Stimulated activated naive B cell treated with anti-CD40 and anti-IgM and Interleukin-4, amounts not matched to agents 10 μg/mL and 1 μg/mL and 100 μg/mL, for 72 hours (primary cell): ENCODE data around the gene FADS6.

Experiments used
- ATAC-seq, 2 donors: fragments of 150-1000 bp; cut with Tn5 transposase; replicated peaks; 2 replicates each; pipeline ENCODE4 v1.10.0; 2021; ENCODE audit warnings: moderate library complexity in 1 of 2
- DNase-seq: peaks from one replicate; pipeline ENCODE4 v3.0.0; 2021
- H3K27ac Mint-ChIP-seq: one replicate; pipeline ENCODE4 v1.8.0; 2022; ENCODE audit warnings: mild to moderate bottlenecking, mixed read lengths
- H3K27me3 Mint-ChIP-seq, 2 donors: one replicate each; pipeline ENCODE4 v1.8.0; 2022; ENCODE audit warnings: mixed read lengths in 2 of 2
- H3K36me3 Mint-ChIP-seq, 2 donors: one replicate each; pipeline ENCODE4 v1.8.0; 2022; ENCODE audit warnings: mixed read lengths in 2 of 2, mild to moderate bottlenecking in 1 of 2
- H3K4me1 Mint-ChIP-seq, 2 donors: one replicate each; pipeline ENCODE4 v1.8.0; 2022; ENCODE audit warnings: mixed read lengths in 2 of 2, mild to moderate bottlenecking in 1 of 2
- H3K4me3 Mint-ChIP-seq, 2 donors: one replicate each; pipeline ENCODE4 v1.8.0; 2022; ENCODE audit warnings: mild to moderate bottlenecking in 2 of 2, mixed read lengths in 2 of 2, moderate library complexity in 1 of 2
- H3K9me3 Mint-ChIP-seq, 2 donors: one replicate each; pipeline ENCODE4 v1.8.0; 2022; ENCODE audit warnings: mixed read lengths in 2 of 2, mild to moderate bottlenecking in 1 of 2

The FADS6 gene, protein sequence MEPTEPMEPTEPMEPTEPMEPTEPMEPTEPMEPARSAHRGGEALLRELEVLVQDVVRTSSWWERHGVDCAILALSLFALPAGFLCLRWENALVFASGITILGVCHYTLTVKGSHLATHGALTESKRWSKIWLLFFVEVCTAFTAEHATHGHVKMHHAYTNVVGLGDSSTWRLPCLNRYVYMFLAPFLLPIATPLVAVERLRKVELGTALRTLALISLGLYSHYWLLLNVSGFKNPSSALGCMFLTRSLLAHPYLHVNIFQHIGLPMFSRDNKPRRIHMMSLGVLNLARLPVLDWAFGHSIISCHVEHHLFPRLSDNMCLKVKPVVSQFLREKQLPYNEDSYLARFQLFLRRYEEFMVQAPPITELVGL

DNA sequence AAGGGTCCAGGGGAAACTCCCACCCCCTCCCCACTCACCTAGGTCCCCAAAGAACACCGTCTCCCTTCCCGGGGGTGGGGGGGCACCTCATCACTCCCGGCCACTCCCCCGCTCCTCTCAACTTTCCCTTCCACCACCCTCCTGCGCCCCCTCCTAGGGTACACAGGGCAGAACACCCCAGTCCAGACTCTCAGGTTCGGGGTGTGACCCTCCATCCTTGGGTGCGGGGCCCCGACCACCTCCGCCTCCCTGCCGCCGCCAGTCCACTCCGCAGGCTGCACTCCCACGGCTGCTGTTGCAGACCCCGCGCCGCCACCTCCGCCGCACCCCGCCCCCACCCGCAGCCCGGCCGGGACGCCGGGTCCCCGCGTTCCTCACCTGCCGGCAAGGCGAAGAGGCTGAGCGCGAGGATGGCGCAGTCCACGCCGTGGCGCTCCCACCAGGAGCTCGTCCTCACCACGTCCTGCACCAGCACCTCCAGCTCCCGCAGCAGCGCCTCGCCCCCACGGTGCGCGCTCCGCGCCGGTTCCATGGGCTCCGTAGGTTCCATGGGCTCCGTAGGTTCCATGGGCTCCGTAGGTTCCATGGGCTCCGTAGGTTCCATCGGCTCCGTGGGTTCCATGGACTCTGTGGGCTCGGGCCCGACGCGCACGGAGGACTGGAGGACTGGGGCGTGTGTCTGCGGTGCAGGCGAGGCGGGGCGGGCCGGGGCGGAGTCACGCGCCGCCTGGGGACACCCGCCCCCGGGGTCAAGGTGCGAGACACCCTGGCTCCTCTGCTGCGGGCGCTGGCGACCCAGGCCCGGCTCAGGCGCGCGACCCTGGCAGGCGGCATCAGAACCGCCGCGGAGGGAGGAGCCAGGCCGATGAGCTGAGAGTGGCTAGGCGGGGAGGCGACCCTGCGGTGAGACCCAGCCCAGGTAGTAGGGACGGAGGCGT, at the start of gene FADS6:
FADS6 (minus strand) TSS at position 660 of the 938 bp plus-strand sequence; CDS start at position 622, 38 bp downstream.
- Mint-ChIP-seq H3K27me3 (peaks cover 55 to 74% of the 10 kb centered on the region in 2 donors), H3K36me3 (no peaks in the 10 kb centered on the region), H3K4me3 (peak within 1 kb of the TSS; percentile 71 to 78), H3K9me3 (no peaks in the 10 kb centered on the region), H3K27ac (no peak within 1 kb of the TSS), H3K4me1 (peaks cover 5 to 14% of the 10 kb centered on the region in 2 donors)
- DNase-seq = no peak
- peak; percentile 27 to 45 for ATAC-seq

DNA sequence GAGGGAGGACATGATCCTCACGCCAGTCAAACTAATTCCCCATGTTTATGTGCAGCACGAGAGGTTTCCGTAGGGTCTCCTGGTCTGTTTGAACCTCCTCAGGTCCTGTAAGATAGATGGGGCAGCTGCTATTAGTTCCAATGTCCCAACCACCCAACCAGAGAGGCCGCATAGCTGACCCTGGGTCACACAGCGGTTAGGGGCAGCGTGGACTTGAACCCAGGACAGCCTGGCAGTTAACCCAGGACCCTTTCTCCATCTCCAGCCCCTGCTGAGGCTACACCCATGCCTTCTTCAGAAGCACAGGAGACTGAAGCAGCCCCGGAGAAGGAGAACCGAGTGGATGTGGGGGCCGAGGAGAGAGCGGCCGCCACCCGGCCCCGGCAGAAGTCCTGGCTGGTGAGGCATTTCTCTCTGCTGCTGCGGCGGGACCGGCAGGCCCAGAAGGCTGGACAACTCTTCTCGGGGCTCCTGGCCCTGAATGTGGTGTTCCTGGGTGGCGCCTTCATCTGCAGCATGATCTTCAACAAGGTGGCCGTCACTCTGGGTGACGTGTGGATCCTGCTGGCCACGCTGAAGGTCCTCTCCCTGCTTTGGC, 47.8 kb upstream of the FADS6 start:
- Mint-ChIP-seq H3K27me3 (peaks cover 58 to 72% of the 10 kb centered on the region in 2 donors), H3K27ac (no peak overlapping the region), H3K4me3 (no peak overlapping the region), H3K9me3 (no peaks in the 10 kb centered on the region), H3K4me1 (peaks cover 0 to 5% of the 10 kb centered on the region in 2 donors), H3K36me3 (peaks cover 0 to 3% of the 10 kb centered on the region in 2 donors)
- DNase-seq = no peak
- no peak for ATAC-seq

DNA sequence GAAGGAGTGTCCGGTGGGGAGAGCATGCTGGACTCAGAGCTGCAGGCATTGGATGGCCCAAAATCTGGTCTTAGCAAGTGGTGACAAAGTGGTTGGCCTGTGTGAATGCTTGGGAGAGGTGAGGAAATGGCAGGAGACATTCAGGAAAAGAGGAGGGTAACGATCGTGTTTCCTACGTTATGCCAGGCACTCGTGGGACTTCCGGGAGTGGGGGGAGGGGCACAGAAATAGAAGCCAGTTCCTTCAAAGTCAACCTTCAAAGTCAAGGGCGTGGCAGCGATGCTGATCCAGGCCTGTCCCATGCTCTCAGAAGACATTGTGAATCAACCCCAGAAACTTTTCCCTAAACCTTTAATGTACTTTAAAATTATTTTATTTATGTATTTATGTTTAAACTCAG, 46.1 kb upstream of the FADS6 start:
- ATAC-seq = no peak
- DNase-seq = no peak
- Mint-ChIP-seq H3K9me3 (no peaks in the 10 kb centered on the region), H3K27me3 (peaks cover 61 to 69% of the 10 kb centered on the region in 2 donors), H3K4me1 (peaks cover 0 to 3% of the 10 kb centered on the region in 2 donors), H3K4me3 (no peak overlapping the region), H3K36me3 (peaks cover 0 to 3% of the 10 kb centered on the region in 2 donors), H3K27ac (no peak overlapping the region)

DNA sequence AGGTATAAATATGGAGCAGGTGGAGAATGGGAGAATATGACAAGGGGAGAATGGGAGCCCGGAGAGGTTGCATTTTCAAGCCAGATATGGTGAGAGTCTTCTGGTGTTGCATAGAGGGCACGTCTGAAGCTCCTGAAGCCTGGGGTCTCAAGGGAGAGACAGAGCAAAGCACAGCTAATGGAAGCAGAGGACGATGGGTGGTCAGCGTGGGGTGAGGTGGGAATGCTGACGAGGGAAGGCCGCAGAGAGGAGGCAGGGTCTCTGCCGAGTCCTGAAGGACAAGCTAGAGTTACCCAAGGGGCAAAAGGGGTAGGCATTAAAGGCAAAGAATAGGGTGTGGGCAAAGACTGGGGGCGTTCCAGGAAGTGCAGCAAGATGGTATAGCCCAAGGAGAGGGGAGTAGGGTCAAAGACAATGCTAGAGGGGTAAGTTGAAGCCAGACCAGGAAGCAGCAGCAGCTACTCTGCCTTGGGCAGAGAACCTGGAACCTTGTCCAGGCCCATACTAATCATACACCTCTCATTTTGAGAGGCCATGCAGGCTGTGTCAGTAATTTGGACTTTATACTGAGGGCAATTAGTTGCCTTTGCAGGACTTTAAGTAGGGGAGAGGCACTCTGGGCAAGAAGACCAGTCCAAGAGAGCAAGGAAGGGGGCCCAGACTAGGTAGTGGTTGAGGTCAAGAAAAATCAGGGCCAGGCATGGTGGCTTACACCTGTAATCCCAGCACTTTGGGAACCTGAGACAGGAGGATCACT, 44.9 kb upstream of the FADS6 start:
- Mint-ChIP-seq H3K36me3 (peaks cover 0 to 3% of the 10 kb centered on the region in 2 donors), H3K27ac (no peak overlapping the region), H3K27me3 (peaks cover 65 to 73% of the 10 kb centered on the region in 2 donors), H3K4me3 (no peak overlapping the region), H3K4me1 (peaks cover 0 to 3% of the 10 kb centered on the region in 2 donors), H3K9me3 (no peaks in the 10 kb centered on the region)
- ATAC-seq = no peak
- no peak for DNase-seq

DNA sequence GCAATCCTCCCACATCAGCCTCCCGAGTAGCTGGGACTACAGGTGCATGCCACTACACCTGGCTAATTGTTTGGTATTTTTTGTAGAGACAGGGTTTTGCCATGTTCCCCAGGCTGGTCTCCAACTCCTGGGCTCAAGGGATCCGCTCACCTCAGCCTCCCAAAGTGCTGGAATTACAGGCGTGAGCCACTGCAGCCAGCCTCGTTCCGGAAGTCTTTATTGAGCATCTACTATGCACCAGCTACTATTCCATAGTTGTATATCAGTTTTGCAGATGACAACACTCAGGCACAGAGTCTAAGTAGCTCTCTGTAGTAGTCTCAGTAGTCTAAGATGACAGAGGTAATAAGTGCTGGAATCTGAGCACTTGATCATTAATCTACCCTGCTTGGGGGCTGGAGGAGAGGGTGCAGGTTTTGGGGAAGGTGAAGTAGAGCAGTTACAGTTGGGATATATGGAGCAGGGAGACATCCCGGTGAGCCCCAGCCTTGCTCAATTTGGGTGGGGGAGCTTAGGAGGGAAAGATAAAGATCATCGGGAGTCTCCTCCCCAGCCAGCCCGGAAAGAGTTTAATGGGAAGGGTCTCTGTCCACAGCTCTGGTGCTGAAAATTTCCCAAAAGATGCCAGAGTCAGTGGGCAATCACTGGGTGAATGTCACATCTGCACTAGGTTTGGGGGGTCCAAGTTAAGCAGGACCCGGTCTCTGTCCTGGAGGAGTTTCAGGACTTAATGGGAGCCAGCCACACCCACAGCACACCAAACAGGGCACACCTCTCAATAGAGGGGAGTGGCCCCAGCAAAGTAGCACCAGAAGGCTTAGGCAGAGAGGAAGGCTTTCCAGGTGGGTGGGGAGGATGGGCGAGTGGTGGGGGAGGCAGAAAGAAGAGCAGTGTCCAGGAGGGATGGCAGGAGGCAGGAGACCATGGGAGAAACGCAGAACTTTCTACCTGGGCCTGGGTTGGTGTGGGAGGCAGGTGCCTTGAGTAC, 43.9 kb upstream of the FADS6 start:
- Mint-ChIP-seq H3K4me3 (no peak overlapping the region), H3K36me3 (peaks cover 0 to 3% of the 10 kb centered on the region in 2 donors), H3K4me1 (peaks cover 0 to 3% of the 10 kb centered on the region in 2 donors), H3K9me3 (no peaks in the 10 kb centered on the region), H3K27me3 (peaks cover 68 to 77% of the 10 kb centered on the region in 2 donors), H3K27ac (no peak overlapping the region)
- DNase-seq (no peak), ATAC-seq (no peak)

DNA sequence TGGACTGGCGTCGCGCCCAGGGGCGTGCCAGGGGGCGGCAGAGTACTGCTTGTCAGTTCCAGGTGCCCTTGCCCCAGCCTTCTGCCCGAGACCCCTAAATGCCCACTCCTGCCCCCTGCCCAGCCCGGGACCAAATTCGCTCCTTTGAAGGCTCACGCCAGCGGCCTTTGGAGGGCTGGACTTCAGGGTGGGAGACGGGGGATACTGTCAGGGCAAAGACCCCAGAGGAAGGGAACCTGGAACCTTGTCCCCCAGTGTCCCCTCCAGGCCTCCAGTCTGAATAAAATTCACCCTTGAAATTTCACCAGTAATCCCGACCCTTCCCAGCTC, 43.0 kb upstream of the FADS6 start:
- Mint-ChIP-seq H3K27ac (no peak overlapping the region), H3K4me1 (peaks cover under 1 to 3% of the 10 kb centered on the region in 2 donors), H3K4me3 (no peak overlapping the region), H3K36me3 (peaks cover 0 to 3% of the 10 kb centered on the region in 2 donors), H3K27me3 (peaks cover 67 to 78% of the 10 kb centered on the region in 2 donors), H3K9me3 (no peaks in the 10 kb centered on the region)
- no peak for ATAC-seq
- no peak for DNase-seq

DNA sequence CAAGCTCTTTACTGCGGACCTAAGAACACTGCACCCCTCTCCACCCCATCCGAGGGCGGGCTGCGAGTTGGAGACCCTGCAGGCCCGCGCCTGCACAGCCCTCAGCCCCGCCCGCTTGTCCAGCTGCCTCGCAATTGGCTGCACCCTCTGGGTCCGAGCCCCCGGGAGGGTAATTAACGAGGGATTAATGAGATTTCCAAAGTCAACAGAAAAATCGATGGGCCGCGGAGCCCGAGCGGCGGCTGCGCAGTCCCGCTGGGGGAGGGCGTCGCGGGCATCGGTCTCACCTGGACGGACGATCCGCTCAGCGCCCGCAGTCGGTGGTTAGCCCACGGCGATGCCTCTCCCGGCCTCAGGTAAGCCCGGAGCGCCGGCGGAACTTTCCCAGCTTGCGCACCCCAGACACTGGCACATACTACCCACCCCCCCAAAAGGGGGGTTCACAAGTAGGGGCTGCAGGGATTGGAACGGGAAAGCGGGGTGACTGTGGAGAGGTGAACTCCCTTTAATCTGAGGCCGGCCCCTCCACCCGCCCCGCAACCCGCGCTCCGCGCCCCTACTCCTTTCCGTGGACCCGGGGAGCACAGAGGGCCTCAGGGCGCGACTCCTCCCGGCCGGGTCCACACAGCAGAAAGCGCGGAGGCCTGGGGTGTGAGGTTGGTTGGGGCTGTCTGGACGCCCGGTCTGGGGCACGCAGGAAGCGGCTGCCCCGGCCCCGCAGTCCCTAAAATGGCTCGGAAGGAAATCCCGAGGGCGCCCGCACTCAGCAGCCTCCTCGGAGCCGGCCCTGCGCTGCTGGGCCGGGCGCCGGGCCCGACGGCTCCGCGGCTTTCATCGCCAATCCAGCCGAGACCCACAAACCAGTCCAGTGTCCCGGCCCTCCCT, 42.4 kb upstream of the FADS6 start, which contains the start of gene OTOP3:
OTOP3 (plus strand) TSS at position 314 of the 885 bp plus-strand sequence; CDS start at position 338, 24 bp downstream.
- ATAC-seq = no peak

DNA sequence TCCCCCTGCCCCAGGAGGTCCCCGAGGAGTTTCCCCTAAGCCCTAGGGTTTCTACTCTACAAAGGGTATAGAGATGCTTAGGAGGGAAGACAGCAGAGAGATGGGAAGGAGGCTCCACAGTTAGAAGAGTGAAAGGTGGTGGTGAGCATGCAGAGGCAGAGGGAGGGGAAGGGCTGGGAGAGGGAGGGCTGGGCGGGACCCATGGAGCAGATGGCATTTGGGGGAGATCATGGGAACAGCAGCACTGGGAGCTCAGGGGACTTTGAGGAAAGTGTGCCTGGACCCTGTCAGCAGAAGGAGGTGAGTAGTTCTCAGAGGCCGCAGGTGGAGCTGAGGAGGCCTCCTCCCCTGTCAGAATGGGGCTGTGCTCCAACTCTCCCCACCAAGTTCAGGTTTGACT, 41.6 kb upstream of the FADS6 start:
- Mint-ChIP-seq H3K27me3 (peaks cover 75 to 87% of the 10 kb centered on the region in 2 donors), H3K27ac (no peak overlapping the region), H3K4me3 (no peak overlapping the region)

More for the DNA sequence above, 42.4 kb upstream of the FADS6 start, which contains the start of gene OTOP3:
- peaks cover 70 to 83% of the 10 kb centered on the region in 2 donors for H3K27me3 Mint-ChIP-seq
- no peak within 1 kb of the TSS for H3K27ac Mint-ChIP-seq
- H3K4me3 Mint-ChIP-seq = no peak within 1 kb of the TSS
- peaks cover 5 to 6% of the 10 kb centered on the region in 2 donors for H3K4me1 Mint-ChIP-seq
- DNase-seq = no peak
- peaks cover 0 to 3% of the 10 kb centered on the region in 2 donors for H3K36me3 Mint-ChIP-seq
- H3K9me3 Mint-ChIP-seq = no peaks in the 10 kb centered on the region

DNA sequence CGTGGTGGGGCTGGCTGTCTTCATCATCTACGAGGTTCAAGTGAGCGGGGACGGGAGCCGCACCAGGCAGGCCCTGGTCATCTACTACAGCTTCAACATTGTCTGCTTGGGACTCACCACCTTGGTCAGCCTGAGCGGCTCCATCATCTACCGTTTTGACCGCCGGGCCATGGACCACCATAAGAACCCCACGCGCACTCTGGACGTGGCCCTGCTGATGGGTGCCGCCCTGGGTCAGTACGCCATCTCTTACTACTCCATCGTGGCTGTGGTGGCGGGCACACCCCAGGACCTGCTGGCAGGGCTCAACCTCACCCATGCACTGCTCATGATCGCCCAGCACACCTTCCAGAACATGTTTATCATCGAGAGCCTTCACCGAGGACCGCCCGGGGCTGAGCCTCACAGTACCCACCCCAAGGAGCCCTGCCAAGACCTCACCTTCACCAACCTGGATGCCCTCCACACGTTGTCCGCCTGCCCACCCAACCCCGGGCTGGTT, 37.2 kb upstream of the FADS6 start:
- H3K27ac Mint-ChIP-seq = no peak overlapping the region
- H3K4me3 Mint-ChIP-seq = no peak overlapping the region
- H3K36me3 Mint-ChIP-seq = peaks cover 0 to 1% of the 10 kb centered on the region in 2 donors
- H3K27me3 Mint-ChIP-seq = peaks cover 70 to 90% of the 10 kb centered on the region in 2 donors
- no peak for ATAC-seq
- H3K4me1 Mint-ChIP-seq = peaks cover 5 to 6% of the 10 kb centered on the region in 2 donors
- no peak for DNase-seq
- no peaks in the 10 kb centered on the region for H3K9me3 Mint-ChIP-seq

More for the DNA sequence above, 41.6 kb upstream of the FADS6 start:
- ATAC-seq (no peak), DNase-seq (no peak)
- no peaks in the 10 kb centered on the region for H3K9me3 Mint-ChIP-seq
- peaks cover 5 to 6% of the 10 kb centered on the region in 2 donors for H3K4me1 Mint-ChIP-seq
- peaks cover 0 to 4% of the 10 kb centered on the region in 2 donors for H3K36me3 Mint-ChIP-seq

DNA sequence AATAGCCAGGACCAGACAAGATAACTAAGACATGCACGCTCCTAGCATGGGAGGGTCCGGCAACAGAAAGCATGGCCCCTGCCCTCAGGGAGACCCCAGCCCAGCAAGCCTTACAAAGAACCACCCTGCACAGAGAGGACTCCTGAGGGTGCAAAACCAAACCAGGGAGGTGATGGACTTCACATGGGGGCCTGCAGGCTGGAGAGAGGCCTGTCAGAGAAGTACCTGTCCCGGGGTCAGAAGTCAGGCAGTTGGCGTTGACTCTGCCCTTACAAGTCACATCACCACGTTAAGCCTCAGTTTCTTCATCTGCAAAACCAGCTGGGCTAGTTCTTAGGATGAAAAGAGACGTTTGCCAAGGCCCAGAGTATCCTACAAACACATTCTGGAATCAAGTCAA, 35.4 kb upstream of the FADS6 start:
- Mint-ChIP-seq H3K27ac (no peak overlapping the region), H3K4me3 (no peak overlapping the region), H3K27me3 (peaks cover 73 to 93% of the 10 kb centered on the region in 2 donors), H3K4me1 (peaks cover 10 to 16% of the 10 kb centered on the region in 2 donors), H3K36me3 (peaks cover 0 to 1% of the 10 kb centered on the region in 2 donors), H3K9me3 (no peaks in the 10 kb centered on the region)
- ATAC-seq = no peak
- no peak for DNase-seq

DNA sequence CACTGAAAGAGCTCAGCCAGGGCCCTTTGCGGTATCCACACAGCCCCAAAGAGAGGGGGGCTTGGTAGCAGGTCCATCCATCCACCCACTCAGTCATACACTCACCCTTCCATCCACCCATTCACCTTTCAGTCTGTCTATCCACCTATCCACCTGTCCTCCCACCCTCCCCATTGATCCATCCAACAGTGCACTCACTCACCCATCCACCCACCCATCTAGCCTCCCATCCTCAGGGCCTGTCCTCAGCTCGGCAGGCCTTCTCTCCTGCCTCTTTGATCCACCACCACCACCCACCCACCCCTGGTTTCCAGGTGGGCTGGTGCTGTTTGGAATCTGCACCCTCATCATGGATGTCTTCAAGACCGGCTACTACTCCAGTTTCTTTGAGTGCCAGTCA, 31.8 kb upstream of the FADS6 start:
- Mint-ChIP-seq H3K27me3 (peaks cover 70 to 83% of the 10 kb centered on the region in 2 donors), H3K9me3 (no peaks in the 10 kb centered on the region), H3K4me3 (no peak overlapping the region), H3K4me1 (peaks cover 12 to 26% of the 10 kb centered on the region in 2 donors), H3K36me3 (no peaks in the 10 kb centered on the region), H3K27ac (no peak overlapping the region)
- no peak for DNase-seq
- no peak for ATAC-seq
